Skeletal muscle cell (primary cell): Measurements from ENCODE around the gene GPR37L1.
"Not testable (repeated sequence)": the region's sequence is repeated elsewhere in the genome, so short reads cannot be mapped to it uniquely, and the experiment has no call there.

ENCODE experiments used
- DNase-seq: peaks from one replicate; pipeline ENCODE4 v3.0.0-alpha.2; 2010; ENCODE audit warnings: low read depth
- H3K4me3 ChIP-seq: 2 replicates; pipeline ENCODE4 v1.5.1; 2011; ENCODE audit warnings: low read depth, mild to moderate bottlenecking, control low read depth, low read length, moderate library complexity

GPR37L1 gene

GRCh38 chr1:202164271-202165037 is 41.7 kb downstream of the GPR37L1 start:
- H3K4me3 ChIP-seq = no peak overlapping the region
- no peak for DNase-seq

GRCh38 chr1:202165267-202165941 is 42.7 kb downstream of the GPR37L1 start:
- no peak overlapping the region for H3K4me3 ChIP-seq
- no peak for DNase-seq

GRCh38 chr1:202165942-202166843 is 43.5 kb downstream of the GPR37L1 start:
- no peak overlapping the region for H3K4me3 ChIP-seq
- no peak for DNase-seq

GRCh38 chr1:202167054-202167453 is 44.3 kb downstream of the GPR37L1 start:
- not testable (repeated sequence) for H3K4me3 ChIP-seq

GRCh38 chr1:202167708-202168415 is 45.1 kb downstream of the GPR37L1 start:
- no peak overlapping the region for H3K4me3 ChIP-seq
- no peak for DNase-seq

More at GRCh38 chr1:202167054-202167453, 44.3 kb downstream of the GPR37L1 start:
- DNase-seq = not testable (repeated sequence)

DNA sequence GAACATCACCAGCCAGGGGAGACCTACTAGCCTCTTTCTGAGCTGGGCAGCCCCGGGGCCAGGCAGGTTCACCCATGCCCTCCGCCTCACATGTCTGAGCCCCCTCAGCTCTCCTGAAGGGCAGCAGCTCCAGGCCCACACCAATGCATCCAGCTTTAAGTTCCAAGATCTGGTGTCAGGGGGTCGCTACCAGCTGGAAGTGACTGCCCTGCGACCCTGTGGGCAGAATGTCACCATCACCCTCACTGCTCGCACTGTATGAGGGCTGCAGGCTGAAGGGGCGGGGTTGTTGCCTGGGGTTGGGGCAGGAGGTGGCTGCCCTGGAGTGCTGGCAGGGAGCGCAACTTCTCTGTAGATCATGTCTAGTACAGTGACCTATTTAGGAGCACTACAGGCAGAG is 46.1 kb downstream of the GPR37L1 start:
- no peak overlapping the region for H3K4me3 ChIP-seq
- no peak for DNase-seq

DNA sequence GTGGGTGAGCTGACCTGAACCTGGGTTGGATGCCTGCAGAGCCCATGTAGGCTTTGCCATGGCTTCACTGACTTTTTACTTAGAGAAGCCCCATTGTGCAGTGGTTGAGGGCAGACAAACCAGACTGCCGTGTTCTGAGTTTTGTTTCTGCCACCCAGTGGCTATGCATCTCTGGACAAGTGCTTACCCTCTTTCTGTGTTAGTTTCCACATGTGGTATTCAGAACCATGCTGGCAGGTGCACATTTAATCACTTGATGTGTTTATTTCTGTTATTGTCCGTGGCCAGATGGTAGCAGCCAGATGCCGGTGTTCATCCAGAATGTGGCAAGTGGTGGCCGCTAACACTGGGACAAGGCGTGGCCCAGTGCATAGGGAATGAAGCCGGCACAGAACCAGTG is 48.0 kb downstream of the GPR37L1 start:
- DNase-seq = no peak
- H3K4me3 ChIP-seq = no peak overlapping the region

GRCh38 chr1:202171292-202172014 is 48.7 kb downstream of the GPR37L1 start:
- H3K4me3 ChIP-seq = no peak overlapping the region
- DNase-seq = no peak

DNA sequence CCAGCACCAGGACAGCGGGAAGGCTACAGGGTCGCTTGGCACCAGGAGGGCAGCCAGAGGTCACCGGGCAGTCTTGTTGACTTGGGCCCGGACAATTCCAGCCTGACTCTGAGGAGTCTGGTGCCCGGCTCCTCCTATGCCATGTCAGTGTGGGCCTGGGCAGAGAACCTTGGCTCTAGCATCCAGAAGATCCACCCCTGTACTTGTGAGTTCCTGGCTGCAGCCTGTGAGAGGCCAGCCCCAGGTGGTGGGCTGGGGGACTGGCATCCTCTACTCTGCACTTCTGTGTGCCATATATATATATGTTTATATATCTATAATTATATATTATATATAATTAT is 49.3 kb downstream of the GPR37L1 start:
- DNase-seq = no peak
- no peak overlapping the region for H3K4me3 ChIP-seq

GRCh38 chr1:202173993-202174392 is 51.3 kb downstream of the GPR37L1 start:
- no peak overlapping the region for H3K4me3 ChIP-seq
- no peak for DNase-seq

GRCh38 chr1:202176949-202177927 is 54.5 kb downstream of the GPR37L1 start:
- H3K4me3 ChIP-seq = no peak overlapping the region
- no peak for DNase-seq

GRCh38 chr1:202179828-202180750 is 57.4 kb downstream of the GPR37L1 start:
- H3K4me3 ChIP-seq = no peak overlapping the region
- no peak for DNase-seq

GRCh38 chr1:202180751-202181139 is 58.0 kb downstream of the GPR37L1 start:
- DNase-seq, H3K4me3 ChIP-seq: not testable (repeated sequence)

DNA sequence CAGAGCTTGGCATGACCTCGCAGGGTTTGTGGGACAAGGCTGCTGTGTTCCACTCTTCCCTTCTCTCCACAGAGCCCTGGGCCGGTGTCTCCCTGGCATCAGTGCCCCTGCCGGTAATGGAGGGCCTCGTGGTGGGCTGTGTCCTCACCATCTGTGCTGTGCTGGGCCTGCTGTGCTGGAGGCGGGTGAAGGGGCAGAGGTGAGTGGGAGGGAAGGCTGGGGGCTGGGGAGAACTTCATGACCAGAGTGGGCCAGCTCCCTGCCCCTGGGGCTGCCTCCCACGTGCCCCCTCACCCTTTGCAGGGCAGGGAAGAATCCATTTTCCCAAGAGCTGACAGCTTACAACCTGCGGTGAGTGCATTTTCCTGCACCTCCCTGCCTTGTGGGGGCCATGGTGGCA is 58.9 kb downstream of the GPR37L1 start:
- no peak for DNase-seq
- H3K4me3 ChIP-seq = no peak overlapping the region

DNA sequence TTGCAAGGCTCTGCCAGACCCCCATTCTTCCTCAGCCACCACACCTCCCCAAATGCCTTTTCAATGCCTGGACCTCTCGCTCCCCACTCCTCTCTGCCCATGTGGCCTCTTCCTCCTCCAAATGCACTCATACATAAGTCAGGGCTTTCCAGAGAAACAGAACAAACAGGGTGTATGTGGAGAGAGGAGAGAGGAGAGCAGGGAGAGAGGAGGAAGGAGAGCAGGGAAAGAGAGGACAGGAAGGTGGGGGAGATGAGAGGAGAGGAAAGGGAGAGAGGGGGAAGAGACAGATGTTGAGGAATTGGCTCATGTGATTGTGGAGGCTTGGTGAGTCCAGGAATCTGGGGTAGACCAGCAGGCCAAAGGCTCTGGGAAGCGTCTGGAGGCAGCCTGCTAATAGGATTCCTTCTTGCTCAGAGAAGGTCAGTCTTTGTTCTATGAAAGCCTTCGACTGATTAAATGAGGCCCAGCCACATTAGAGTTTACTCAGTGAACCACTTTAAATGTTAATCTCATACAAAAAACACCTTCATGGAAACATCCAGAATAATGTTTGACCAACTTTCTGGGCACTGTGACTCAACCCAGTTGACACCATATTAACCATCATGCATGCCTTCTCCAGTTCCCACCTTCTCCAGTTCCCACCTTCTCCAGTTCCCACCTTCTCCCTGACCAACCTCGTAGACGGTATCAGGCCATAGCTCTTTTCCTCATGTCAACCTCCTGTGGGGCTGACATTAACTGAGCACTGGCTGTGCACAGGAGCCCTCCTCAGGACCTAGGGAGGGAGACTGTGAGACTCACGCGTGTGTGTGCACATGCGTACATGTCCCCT is 59.5 kb downstream of the GPR37L1 start:
- no peak overlapping the region for H3K4me3 ChIP-seq
- DNase-seq = no peak
